Left forelimb (tissue), 1 donor: ENCODE data around the gene NOP9.

Experiments
- DNase-seq: peaks from one replicate; pipeline ENCODE4 v3.0.0-alpha.2; 2018; ENCODE audit warnings: low spot score

NOP9 gene

GRCh38 chr14:24280797-24281460, 18.7 kb upstream of the NOP9 start:
- DNase-seq = no peak

DNA sequence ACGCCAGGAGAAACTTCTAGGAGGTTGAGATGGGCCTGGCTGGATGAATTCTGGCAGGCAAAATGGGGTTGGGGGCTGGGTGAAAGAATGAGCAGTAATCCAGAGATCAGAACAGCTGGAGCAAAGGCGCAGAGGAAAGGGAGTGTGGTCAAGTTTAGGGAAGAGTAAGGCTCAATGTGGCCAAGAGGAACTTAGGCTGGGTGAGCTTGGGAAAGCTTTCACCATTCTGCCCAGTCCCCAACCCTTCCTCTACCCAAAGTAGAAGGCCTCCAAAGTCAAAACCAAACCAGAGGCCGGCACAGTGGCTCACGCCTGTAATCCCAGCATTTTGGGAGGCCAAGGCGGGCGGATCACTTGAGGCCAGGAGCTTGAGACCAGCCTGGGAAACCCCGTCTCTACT, 18.0 kb upstream of the NOP9 start:
- DNase-seq = no peak

DNA sequence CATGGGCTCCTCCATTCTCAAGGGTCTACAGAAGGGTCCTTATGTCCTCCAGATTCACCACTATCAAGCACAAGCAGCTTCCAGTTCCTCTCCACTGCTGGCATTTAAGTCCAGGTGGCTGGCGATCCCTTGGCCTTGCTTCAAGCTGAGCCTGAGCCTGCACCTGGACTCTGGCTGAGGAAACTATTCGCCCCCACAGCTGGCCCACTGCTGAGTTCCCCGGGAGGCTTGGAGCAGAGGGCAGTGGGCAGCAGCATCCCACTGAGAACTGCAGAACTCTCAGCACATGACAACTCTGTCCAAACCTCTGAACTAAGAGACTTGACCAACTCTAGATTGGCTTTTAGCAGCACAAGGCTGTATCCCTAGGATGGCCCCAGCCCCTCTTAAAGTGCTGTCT, 16.9 kb upstream of the NOP9 start:
- DNase-seq = no peak

DNA sequence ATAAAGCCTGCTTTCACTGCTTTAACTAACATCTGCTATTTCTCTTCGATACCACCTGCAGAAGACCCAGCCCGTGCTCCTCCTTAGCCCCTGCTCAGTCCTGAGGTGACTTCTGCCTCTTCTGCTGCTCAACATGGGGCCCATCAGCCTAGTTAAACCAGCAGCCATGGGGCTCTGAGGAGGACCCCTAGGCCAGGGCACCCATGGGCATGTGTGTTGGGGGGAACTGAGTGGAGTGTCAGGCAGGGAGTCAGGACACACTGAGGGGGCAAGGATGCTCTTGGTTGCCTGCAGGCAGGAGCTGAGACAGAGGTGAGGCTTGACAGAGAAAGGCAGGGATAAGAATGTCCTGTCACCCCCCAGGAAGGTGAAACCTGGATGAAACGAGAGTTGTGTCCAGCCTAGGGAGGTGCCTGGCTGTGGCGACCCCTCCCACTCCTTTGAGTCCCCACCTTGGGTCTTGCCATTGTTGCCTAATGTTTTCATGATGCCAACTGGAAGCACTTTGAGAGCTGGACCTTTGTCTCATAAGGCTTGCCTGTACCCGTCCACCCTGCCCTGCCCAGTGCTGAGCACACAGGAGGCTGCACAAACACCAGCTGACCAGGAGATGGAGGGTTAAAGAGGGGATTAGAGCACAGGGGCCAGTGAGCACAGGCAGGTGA, 15.7 kb upstream of the NOP9 start:
- no peak for DNase-seq

DNA sequence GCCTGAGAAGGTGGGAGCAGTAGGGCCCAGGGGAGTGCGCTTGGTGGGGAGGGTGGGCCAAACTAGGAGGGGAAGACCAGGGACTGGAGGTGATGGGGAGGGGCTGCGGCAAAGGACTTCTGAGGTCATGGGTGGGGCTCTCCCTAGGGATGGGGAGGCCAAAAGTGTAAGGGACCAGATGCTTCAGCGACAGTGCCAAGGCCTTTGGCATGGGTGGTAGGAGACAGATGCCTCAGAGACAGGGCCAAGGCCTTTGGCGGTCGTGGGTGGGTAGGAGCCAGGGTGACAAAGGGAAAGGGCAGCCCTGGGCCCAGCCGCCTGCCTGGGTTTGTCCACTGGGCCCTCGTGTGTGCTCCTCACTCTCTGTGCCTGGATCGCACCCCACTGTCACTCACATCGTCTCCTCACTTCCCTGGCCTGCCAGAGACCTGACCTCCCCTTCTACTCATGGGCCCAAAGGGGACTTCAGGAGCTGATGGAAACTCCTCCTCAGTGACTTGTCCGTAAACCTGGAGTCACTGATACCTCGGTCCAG, 15.1 kb upstream of the NOP9 start:
- DNase-seq = no peak

DNA sequence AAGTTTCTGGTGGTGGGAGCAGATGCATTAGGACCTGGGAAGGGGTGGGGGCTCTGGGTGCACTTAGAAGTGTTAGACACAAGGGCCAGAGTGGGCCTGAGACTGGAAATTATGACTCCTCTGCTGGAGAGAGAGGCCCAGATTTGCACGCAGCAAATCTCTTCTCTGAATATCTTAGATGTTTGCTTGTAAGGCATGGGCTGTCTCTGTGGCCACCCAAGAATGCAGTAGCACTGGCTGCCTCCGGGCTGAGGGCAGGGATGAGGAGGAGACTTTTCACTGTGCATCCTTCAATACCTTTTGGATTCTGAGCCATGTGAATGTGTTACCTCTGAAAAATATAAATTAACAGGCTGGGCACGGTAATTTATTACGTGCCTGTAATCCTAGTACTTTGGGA, 14.3 kb upstream of the NOP9 start:
- no peak for DNase-seq

DNA sequence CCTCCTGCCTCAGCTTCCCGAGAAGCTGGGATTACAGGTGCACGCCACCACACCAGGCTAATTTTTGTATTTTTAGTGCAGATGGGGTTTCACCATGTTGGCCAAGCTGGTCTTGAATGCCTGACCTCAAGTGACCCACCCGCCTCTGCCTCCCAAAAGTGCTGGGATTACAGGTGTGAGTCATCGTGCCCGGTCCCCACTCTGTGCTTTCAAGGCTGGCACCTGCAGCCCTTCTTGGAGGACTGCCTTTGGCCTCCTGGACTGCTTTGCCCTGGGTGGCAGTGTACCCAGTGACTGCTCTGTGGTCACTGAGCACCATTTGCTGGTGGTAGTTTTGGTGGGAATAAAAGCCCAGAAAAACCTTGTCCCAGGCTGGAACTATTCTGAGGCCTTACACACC, 12.7 kb upstream of the NOP9 start:
- no peak for DNase-seq

DNA sequence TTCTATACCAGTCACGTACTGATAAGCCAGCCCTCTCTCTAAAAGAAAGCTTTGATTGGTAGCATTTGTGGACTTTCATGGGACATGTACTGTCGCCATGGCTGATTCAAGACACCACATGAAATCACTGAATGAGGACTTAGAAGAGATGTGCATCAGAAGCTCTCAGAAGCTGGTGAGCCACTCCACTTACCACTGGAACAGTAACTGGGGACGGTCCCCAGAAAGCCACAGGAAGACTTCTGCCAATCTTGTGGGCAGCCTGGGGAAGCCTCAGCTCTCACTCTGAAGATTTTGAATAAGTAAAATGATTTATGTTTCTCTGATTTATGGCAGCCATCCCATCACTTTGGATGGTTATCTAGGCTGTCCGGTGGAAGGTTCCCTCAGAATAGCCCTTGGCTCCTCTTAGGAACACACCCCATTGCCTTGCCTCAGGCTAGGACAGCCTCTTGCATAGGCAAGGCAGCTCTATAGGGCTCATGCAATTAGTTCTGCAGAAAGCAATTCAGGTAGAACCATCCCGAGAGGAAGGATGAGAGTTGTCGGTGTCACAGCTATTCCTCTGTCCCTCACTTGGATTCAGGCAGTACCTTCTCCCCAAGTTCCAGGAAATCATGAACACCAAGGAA, 9.9 kb upstream of the NOP9 start:
- DNase-seq = no peak

DNA sequence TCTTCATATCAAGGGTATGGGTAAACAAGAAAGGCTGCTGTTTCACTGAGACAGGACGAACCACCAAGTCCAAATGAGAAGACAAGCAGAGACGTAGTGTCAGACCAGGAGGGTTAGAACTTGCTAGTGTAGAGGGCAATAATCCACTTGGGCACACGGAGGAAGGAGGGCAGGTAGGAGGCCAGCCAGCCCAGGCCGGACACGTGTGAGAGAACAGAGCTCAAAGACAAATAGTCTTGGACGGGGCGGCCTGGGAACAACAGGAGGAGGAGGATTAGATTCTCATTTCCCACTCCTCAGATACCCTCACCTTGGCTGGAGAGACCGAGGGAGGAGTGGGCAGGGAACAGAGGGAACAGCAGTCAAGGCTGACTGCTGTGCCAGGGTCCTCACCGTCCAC, 8.9 kb upstream of the NOP9 start:
- DNase-seq = no peak

DNA sequence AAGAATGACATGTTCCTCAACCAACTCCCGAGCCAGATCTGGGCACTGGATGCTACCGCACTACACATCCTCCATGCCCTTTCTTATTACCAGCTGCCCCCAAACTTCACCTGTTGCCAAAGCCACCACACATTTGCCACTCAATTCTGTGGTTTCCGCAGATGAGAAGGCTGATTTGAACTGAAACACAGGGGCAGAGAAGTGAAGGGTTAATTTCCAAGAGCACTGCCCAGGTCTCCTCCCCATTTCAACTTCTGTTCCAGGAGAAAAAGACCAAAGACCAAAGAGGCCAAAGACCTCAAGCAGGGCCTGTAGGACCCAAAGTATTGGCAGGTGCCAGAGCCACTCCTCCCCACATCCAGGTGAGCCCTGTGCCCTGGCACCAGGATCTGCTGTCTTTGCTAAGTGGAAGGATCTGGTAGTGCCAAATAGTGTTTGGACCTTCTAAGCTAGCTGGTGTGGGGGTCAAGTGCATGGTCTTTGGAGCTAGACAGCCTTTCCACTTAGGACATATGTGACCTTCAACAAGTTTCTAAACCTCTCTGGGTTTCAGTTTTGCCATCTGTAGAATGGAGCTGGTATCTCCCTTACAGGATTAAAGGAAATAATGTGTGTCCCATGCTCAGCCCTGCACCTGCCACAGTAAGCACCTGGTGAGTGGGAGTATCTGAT, 8.1 kb upstream of the NOP9 start:
- no peak for DNase-seq

GRCh38 chr14:24292118-24292807, 7.4 kb upstream of the NOP9 start:
- DNase-seq = no peak

GRCh38 chr14:24293525-24293924, 6.1 kb upstream of the NOP9 start:
- DNase-seq = no peak

DNA sequence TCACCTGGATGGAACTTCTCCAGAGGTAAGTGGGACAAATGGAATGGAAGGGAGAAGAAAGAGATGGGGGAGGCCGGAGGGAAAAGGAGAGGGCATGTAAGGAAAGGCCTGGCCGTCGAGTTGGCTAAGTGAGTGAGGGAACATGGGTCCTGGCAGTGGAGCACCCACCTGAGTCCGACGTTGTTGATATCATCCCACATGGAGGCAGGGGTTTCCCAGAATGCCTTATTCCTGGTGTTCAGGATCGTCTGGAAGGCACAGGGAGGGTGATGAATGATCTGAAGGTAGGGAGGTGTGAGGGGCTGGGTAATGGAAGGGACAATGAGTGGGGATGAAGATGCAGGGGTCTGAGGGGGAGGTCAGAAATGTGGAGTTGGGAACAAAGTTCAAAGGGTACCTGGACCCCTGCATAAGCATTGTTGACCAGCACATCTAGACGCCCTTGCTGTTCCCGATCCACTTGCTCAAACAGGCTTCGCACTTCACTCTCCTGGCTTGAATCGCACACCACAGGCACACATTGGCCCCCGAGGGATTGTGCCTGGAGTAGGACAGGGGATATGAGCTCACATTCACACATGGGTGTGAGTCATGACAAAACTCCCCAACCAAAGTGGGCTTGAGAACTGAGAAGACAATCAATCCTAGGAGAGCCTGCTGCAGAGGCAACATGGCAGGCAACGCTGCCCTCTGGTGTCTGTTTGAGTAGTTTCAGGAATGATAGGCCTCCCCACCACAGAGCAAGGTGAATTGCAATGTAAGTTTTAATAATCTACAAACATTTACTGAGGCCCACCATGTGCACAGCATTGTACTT, 3.1 kb upstream of the NOP9 start:
- DNase-seq = no peak

- no peak for DNase-seq
These were observed 2.3 kb upstream of the NOP9 start for GRCh38 chr14:24297190-24297964.

- no peak for DNase-seq
These were observed 777 bp upstream of the NOP9 start for GRCh38 chr14:24298892-24299254.

DNA sequence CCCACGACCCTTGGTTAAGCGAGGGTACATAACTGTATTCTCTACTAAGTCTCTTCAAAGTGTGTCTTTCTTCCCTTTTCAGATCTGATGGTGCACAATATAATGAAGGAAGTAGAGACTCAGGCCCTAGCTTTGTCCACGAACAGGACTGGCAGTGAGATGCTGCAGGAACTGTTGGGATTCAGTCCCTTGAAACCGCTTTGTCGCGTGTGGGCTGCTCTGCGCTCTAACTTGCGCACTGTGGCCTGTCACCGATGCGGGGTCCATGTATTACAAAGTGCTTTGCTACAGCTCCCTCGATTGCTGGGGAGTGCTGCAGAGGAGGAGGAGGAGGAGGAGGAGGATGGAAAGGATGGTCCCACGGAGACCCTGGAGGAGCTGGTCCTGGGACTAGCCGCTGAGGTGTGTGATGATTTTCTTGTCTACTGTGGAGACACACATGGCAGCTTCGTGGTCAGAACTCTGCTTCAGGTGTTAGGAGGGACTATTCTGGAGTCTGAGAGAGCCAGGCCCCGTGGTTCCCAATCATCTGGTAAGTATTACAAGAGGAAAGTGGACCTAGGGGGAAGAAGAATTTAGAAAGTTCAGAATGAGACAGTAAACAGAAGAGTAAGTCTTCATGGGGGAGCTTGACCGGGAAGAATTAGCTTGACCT, 803 bp downstream of the NOP9 start:
- DNase-seq = no peak

DNA sequence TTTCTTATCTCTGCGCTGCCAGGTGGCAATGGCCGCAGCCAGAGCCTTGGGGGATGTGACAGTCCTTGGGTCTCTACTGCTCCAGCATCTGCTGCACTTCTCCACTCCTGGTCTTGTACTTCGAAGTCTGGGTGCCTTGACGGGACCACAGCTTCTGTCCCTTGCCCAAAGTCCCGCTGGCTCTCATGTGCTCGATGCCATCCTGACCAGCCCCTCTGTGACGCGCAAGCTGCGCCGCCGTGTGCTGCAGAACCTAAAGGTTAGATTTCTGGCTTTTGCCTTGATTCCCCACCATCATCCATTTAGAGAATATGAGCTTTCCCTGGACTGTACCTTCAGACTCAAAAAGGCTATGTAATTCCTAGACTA, 4.4 kb downstream of the NOP9 start:
- DNase-seq = no peak

DNA sequence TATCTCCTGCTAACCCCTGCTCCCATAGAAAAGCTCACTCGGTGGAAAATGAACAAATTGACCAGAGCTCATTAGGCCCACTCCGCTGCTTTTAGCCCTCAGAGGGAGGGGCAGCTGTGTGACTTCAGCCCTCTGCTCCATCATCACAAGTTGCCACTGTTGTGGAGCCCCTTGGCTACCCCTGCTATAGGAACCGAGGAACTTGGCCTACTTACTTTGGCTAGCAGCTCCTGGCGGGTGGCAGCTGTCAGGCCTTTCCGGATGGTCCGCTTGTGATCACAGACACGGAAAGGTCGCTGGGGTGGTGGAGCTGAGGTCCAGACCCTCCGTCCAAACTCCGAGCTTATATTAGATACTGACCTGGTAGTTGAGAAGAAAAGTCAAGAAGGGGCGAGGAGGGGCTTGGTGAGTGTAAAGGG, 7.5 kb downstream of the NOP9 start:
- no peak for DNase-seq

DNA sequence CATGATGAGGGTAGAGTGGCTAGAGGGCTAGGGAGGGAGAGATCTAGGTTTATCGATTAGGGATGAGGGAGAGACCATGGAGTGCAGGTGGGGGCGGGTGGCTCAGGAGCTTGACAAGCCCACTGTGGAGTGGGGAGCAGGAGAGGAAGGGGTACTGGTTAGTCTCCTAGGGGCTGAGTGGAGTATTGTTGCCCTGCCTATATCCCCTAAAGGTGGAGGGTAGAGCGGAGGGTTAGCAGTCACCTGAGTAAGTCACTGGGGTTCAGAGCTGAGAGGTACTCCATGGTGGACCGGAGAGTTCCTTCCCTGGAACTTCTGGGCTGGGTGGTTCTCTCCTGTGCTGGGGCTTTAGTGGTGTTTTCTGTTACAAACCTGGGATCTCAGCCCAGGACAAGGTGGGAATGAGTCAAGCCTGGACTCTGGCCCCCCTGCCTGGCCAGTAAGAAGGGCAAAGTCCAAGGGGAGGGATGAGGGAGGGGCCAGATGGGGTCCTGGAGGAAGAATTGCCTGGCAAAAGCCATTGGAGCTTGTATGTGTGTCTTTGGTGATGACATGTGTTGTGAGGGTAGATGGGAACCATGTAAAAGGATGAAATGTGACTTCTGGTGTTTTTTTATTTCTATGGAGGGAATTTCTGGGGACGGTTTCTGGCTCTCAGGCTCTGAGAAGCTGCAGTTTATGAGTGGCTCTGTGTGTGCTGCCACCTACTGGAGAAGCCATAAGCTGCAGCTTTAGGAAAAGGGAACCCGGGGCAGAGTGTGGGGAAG, 8.1 kb downstream of the NOP9 start, which contains the start of gene CIDEB:
Gene CIDEB (minus strand): TSS at position 403 of the 767 bp plus-strand sequence. CDS start 119 bp downstream, at position 284.
- DNase-seq = no peak
